ENCODE data around the gene HUWE1.

DNA sequence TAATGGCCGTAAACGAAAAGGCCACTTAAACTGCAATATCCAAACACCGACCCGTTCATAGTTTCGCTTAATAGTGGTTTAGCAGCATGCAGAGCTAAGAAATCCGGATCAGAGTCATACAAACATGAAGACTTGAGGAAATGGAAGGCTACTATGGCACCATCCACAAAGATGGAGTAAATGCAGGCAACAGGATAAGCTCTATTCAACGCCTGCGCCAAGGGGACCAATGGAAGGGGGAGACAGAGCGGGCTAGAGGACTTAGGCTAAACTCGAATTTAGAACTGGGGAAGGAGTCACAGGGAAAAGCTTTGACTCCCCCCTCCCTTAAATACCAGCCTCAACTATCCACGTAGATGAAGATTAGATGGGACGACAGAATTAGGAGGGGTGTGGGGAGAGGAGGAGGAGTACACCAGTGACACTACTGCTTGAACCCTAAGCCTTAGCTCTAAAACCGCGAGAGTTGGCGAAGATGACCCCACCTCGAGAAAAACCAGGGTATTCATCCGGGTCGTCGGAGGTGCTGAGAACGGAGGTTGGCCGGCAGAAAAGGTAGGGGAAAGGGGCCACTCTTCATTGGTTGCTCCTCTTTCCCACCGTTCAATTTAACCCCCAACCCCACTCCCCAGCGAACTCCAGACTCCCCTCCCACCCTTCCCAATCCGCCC, 3.5 kb downstream of the HUWE1 start:
- TF ChIP-seq, protein P1, sequence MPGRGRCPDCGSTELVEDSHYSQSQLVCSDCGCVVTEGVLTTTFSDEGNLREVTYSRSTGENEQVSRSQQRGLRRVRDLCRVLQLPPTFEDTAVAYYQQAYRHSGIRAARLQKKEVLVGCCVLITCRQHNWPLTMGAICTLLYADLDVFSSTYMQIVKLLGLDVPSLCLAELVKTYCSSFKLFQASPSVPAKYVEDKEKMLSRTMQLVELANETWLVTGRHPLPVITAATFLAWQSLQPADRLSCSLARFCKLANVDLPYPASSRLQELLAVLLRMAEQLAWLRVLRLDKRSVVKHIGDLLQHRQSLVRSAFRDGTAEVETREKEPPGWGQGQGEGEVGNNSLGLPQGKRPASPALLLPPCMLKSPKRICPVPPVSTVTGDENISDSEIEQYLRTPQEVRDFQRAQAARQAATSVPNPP (IDR thresholded peaks at IDR 0.05; ENCODE audit: borderline replicate concordance, insufficient read depth, insufficient read length) = no peak
- TF ChIP-seq HOXB6 (CRISPR knock-in tag; IDR thresholded peaks at IDR 0.05; ENCODE audit: borderline replicate concordance) = no peak

All from K562 (cell line).